ENCODE measurements around the gene RASGRF1. TPM values are rescaled to one million over a fixed set of nuclear protein-coding genes. Genes with fewer than 3 reads are reported as not detected.

Gene RASGRF1
- polyA plus RNA-seq, 4 donors = 0.07 to 0.92 (median 0.51) TPM

DNA sequence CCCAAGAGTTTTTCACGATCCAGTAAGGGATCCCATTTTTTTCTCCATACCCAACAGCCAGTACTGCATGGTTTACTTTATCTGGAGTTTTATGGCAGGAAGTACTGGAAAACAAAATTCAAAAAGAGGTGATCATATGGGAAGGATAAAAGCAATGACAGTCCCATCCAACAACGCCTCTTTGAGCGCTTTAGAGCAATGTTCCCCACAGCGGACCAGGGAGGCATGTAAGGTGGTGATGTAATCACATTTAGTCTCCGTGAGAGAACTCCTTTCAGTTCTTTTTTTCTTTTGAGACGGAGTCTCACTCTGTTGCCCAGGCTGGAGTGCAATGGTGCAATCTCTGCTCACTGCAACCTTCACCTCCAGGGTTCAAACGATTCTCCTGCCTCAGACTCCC is 167.6 kb downstream of the RASGRF1 start:
- DNase-seq (ENCODE audit: low read depth in 4 of 4, low spot score in 3 of 4) = no peak

DNA sequence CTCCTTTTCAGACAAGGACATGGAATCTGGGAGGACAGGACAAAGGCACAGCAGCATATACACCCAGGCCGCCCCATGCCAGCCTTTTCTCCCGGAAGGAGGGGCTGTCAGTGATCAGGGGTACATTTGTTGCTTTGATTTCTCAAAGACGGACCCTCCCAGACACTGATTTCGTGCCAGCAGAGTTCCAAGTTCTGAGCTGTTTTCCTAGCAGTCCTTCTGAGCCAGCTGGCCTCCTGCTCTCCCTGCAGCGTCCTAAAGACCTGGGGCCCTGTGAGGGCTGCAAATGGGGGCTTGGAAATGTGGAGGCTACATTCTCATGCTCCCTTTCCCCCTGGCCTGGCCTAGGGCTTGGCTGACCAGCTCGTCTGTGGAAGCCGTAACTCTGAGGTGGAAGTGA is 168.1 kb downstream of the RASGRF1 start:
- no peak for DNase-seq (ENCODE audit: low read depth in 4 of 4, low spot score in 3 of 4)

DNA sequence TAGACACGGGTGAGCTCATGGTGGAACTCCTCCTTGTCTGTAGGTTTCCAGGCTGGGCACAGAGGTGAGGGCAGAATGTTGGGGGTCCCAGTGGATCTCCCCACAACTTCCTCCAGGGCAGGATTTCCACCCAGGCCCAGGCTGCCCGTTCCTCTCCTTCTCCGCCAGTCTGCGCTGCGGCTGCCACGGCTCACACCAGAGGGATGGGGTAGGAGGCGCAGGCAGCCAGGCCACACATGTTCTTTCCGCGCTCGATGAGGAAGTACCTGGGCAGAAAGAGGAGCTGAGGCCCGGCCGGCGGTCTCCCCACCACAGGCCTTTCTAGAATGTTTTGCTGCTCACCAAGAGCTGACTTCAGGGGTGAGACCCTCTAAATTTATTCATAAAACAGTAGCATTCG is 168.6 kb downstream of the RASGRF1 start:
- DNase-seq (ENCODE audit: low read depth in 4 of 4, low spot score in 3 of 4) = no peak

DNA sequence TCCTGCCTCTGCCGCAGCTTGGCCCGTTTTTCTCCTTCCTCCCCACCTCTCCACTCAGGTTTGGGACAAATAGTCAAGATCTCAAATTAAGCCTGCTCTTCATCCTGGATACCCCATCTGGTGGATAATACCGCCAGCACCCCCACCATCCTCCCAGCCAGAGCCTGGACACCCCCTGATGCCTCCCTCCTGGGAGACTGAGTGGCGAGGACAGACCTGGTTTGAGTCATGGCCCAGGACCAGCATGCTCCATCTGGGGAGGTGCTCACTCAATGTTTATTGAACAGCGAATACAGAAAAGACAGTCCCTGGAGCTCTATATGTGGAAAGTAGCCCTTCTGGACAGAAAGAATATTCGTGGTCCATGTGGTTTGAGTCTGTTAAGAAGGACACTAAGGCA is 169.1 kb downstream of the RASGRF1 start:
- DNase-seq (ENCODE audit: low read depth in 4 of 4, low spot score in 3 of 4) = no peak

DNA sequence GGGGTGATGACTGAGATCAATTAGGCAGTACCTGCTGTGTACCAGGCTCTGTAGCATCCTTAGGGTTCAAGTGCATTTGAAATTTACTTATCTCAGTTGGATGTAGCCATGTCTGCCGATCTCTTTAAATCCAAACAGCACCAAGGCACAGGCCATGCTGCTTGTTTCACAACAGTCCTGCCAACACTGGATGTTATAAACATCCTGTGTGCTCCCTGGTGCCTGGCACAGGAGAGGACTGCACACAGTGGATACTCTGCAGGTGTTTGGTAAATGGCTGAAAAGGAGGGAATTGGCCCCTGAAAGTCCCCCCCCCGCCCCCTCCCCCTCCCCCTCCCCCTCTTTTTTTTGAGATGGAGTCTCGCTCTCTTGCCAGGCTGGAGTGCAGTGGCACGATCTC is 172.7 kb downstream of the RASGRF1 start:
- no peak for DNase-seq (ENCODE audit: low read depth in 4 of 4, low spot score in 3 of 4)

DNA sequence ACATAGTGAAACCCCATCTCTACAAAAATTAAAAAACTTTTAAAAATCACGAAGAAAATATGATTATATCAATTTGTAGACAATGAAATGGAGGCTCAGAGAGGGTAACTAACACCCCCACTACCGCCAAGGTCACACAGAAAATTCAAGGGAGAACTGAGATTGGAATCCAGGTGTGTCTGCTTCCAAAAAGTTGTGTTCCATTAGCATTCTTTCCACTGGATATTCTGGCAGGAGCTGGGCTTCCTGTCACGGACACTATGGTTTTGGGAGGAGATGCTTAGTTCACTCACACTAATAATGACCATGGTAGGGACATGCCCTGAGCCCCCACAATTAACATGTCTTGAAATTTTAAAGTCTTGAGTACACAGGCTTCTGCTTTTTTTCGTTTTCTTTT is 174.5 kb downstream of the RASGRF1 start:
- DNase-seq (ENCODE audit: low read depth in 4 of 4, low spot score in 3 of 4) = no peak

DNA sequence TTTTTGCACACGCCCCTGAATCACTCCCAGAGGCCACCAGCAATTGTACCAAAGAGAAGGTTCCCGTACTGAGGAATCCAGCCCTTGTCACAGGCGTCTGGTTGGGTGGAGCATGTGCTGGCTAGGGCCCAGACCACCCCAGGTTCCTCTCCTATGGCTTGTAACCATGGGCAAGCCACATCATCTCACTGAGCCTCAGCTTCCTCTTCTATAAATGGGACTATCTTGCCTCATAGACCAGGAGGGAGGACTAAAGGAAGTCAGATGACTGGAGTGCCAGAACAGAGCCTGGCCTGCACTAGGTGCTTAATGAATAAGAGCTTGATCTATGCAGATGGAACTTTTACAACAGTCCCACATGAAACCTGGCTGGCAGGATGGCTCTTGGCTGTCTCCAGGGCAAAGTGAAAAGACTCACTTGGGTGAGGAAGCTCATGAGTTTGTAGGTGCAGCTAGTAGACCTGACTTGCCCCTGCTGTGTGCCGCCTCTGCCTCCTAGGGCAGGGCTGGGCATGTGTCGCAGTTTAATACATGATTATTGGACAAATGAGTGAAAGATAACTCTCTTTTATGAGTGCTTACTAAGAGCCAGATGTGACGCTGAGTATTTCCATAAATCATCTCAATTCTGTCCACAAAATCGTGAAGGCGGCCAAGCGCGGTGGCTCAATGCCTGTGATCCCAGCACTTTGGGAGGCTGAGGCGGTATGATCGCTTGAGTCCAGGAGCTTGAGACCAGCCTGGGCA is 175.1 kb downstream of the RASGRF1 start:
- no peak for DNase-seq (ENCODE audit: low read depth in 4 of 4, low spot score in 3 of 4)

DNA sequence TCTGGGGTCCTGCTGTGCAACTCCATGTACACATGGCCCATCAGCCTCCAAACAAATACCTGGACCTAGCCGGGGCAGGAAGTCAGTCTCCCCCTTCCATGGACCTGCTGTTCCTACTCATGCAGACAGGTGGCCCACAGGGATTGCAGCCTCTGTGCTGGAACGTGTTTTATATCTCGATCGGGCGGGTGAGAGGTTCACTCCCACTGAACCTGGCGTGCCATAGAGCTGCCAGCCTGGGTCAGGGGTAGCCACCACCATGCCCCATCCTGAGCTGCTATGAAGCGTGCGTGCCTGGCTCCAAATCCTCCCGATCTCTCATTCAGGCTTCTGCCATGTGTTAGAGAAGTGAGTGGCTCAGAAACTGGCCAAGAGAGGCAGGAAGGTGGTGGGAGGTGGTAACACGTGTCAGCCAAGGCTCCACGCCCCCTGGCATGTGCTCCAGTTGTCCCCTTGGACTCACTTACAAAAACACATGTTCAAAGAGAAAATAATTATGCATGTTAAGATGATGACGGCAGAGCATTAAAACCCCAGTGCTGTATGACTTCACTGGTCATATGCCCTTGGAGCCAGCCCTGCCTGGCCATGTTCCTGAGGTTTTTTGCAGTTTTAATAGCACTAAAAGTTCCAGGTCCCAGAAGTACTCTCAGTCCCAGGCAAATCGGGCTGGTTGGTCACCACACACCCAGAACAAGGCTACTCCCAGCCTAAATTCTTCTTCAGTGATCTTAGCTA is 176.4 kb downstream of the RASGRF1 start:
- no peak for DNase-seq (ENCODE audit: low read depth in 4 of 4, low spot score in 3 of 4)

DNA sequence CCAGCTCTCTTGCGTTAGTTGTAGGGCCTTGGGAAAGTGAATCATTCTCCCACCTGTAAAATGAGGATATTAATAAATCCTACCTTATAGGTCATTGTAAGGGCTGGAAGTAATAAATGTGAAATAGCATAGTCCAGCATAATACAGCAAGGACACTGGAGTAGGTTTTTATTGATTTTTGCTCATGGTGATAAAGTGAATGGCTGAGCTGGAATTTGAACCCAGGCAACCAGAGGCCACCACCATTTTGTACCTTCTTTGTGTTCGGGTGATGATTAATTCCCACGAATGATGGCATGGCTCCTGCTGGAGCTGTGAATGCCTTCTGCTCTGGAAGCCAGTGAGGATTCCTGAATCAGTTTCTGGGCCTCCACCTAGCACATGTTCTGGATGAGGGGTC is 177.6 kb downstream of the RASGRF1 start:
- DNase-seq (ENCODE audit: low read depth in 4 of 4, low spot score in 3 of 4) = no peak

DNA sequence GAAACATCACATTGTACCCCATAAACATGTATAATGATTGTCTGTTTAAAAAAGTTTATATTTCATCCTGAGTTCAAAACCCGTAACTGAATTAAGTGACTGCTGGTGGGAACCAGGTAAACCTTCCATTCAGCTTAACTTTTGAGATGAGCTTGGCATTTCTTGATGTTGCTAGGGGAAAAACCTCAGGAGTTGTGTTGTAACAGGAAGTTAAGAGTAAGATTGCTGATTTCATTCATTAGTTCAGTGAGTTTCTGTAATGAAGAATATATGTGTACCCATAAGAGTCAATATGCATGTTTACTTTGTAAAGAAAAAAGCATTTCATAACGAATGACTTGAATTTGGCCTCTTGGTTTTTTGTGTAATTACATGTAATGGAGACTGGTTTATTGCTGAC is 178.3 kb downstream of the RASGRF1 start:
- DNase-seq (ENCODE audit: low read depth in 4 of 4, low spot score in 3 of 4) = no peak

DNA sequence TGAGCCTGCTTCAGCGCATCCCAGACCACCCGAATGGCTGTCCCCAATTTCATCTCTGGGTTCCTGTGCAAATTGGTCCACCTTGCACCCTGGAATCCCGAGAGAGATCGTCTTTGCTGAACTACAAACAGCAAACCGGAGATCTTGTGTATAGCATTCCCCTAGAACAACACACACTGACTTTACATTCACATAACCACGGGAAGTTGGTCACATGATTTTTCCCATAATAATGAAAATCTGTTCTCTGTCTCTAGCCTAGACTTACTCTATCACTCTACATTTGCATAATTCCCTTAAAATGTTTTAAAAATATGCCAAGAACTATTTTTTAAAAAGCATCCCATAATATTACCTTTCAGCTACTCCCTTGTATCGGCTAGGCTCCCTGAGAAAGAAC is 180.3 kb downstream of the RASGRF1 start:
- DNase-seq (ENCODE audit: low read depth in 4 of 4, low spot score in 3 of 4) = no peak

Other genes starting within 250 kb of the RASGRF1 start
- gene MORF4L1, start 217.9 kb downstream of the RASGRF1 start, polyA plus RNA-seq (ENCODE audit: insufficient read length in 4 of 4) = 100 to 1,000 TPM; 693 to 903 (median 781) TPM
- gene CTSH, start 145.7 kb downstream of the RASGRF1 start, polyA plus RNA-seq (ENCODE audit: insufficient read length in 4 of 4) = 100 to 1,000 TPM; 128 to 211 (median 197) TPM
- gene ANKRD34C, start 191.9 kb upstream of the RASGRF1 start, polyA plus RNA-seq (ENCODE audit: insufficient read length in 4 of 4) = under 1 TPM in 3 of 4 donors, not detected in 1; 0.04 to 0.11 (median 0.09) TPM
- 10 to 100 TPM; 61.4 to 66.2 (median 64.2) TPM for gene TMED3, start 220.3 kb upstream of the RASGRF1 start, polyA plus RNA-seq (ENCODE audit: insufficient read length in 4 of 4)

All from left renal pelvis (tissue), 4 donors.